ENCODE data around the gene SPART.

Gene SPART

GRCh38 chr13:36353001-36353400 is 6.8 kb upstream of the SPART start:
- no peak for DNase-seq (ENCODE audit: low read depth)
- TF ChIP-seq MYC (IDR thresholded peaks at IDR 0.05; ENCODE audit: low read depth, low read length) (no peak), MAX (IDR thresholded peaks at IDR 0.05; ENCODE audit: low read depth, low read length) (no peak), POLR2A (IDR thresholded peaks at IDR 0.05; ENCODE audit: extremely low read depth, insufficient read length) (no peak), CTCF (IDR thresholded peaks at IDR 0.05; ENCODE audit: low read depth, low read length) (no peak)
- no peak overlapping the region for H3K4me3 ChIP-seq (ENCODE audit: low read depth, low read length)

GRCh38 chr13:36352350-36352749 is 6.2 kb upstream of the SPART start:
- H3K4me3 ChIP-seq (ENCODE audit: low read depth, low read length): no peak overlapping the region
- no peak for DNase-seq (ENCODE audit: low read depth)
- TF ChIP-seq POLR2A (IDR thresholded peaks at IDR 0.05; ENCODE audit: extremely low read depth, insufficient read length) (no peak), MAX (IDR thresholded peaks at IDR 0.05; ENCODE audit: low read depth, low read length) (no peak)

GRCh38 chr13:36347531-36348210 is 1.5 kb upstream of the SPART start:
- peak; percentile 25 for DNase-seq (ENCODE audit: low read depth)
- peak overlapping the region; percentile 93 for H3K4me3 ChIP-seq (ENCODE audit: low read depth, low read length)
- TF ChIP-seq MAX (IDR thresholded peaks at IDR 0.05; ENCODE audit: low read depth, low read length) (no peak), CTCF (IDR thresholded peaks at IDR 0.05; ENCODE audit: low read depth, low read length) (no peak), MYC (IDR thresholded peaks at IDR 0.05; ENCODE audit: low read depth, low read length) (no peak), POLR2A (IDR thresholded peaks at IDR 0.05; ENCODE audit: extremely low read depth, insufficient read length) (no peak)

- TF ChIP-seq CTCF (IDR thresholded peaks at IDR 0.05; ENCODE audit: low read depth, low read length): no peak
- peak; percentile 32; the same call in 1 of the 2 replicates for TF ChIP-seq MYC (IDR thresholded peaks at IDR 0.05; ENCODE audit: low read depth, low read length)
- TF ChIP-seq POLR2A (IDR thresholded peaks at IDR 0.05; ENCODE audit: extremely low read depth, insufficient read length): peak; percentile 74
- peak; percentile 62 for TF ChIP-seq MAX (IDR thresholded peaks at IDR 0.05; ENCODE audit: low read depth, low read length)
- H3K4me3 ChIP-seq (ENCODE audit: low read depth, low read length): peak overlapping the region; percentile 93
- peak; percentile 90 for DNase-seq (ENCODE audit: low read depth)
Measured at GRCh38 chr13:36345438-36346221, 564 bp downstream of the SPART start.

GRCh38 chr13:36344886-36345437 is 1.2 kb downstream of the SPART start:
- H3K4me3 ChIP-seq (ENCODE audit: low read depth, low read length): peak overlapping the region; percentile 93
- TF ChIP-seq MYC (IDR thresholded peaks at IDR 0.05; ENCODE audit: low read depth, low read length) (no peak; the same call in 1 of the 2 replicates), MAX (IDR thresholded peaks at IDR 0.05; ENCODE audit: low read depth, low read length) (no peak), CTCF (IDR thresholded peaks at IDR 0.05; ENCODE audit: low read depth, low read length) (no peak), POLR2A (IDR thresholded peaks at IDR 0.05; ENCODE audit: extremely low read depth, insufficient read length) (no peak)
- peak; percentile 67 for DNase-seq (ENCODE audit: low read depth)

GRCh38 chr13:36344173-36344572 is 2.0 kb downstream of the SPART start:
- peak overlapping the region; percentile 93 for H3K4me3 ChIP-seq (ENCODE audit: low read depth, low read length)

More at GRCh38 chr13:36344173-36344572, 2.0 kb downstream of the SPART start:
- peak; percentile 82 for DNase-seq (ENCODE audit: low read depth)
- TF ChIP-seq MAX (IDR thresholded peaks at IDR 0.05; ENCODE audit: low read depth, low read length): no peak; the same call in 1 of the 2 replicates
- TF ChIP-seq MYC (IDR thresholded peaks at IDR 0.05; ENCODE audit: low read depth, low read length): peak; percentile 50; the same call in 1 of the 2 replicates

Data from NB4 (cell line).